Epithelial cell of esophagus (primary cell): Measurements from ENCODE around the gene AHCYL1.
A peak's percentile ranks its signal among the peaks of the same experiment; 100 is the strongest.

Experiments
- DNase-seq: peaks from one replicate; pipeline ENCODE4 v3.0.0; 2010; ENCODE audit warnings: low read depth
- H3K4me3 ChIP-seq: 2 replicates; pipeline ENCODE4 v1.5.1; 2011; ENCODE audit warnings: mild to moderate bottlenecking, low read length, control low read depth
- TF ChIP-seq, protein P1 (sequence below): IDR thresholded peaks from 2 replicates; pipeline ENCODE4 v1.5.1; 2011; ENCODE audit warnings: low read depth, mild to moderate bottlenecking, low read length, control low read depth, inconsistent platforms; ENCODE audit not compliant: insufficient read depth; ENCODE audit errors: missing control alignments

The AHCYL1 gene

GRCh38 chr1:109959974-109960744 is 24.4 kb upstream of the AHCYL1 start:
- no peak overlapping the region for H3K4me3 ChIP-seq
- TF ChIP-seq, protein P1, sequence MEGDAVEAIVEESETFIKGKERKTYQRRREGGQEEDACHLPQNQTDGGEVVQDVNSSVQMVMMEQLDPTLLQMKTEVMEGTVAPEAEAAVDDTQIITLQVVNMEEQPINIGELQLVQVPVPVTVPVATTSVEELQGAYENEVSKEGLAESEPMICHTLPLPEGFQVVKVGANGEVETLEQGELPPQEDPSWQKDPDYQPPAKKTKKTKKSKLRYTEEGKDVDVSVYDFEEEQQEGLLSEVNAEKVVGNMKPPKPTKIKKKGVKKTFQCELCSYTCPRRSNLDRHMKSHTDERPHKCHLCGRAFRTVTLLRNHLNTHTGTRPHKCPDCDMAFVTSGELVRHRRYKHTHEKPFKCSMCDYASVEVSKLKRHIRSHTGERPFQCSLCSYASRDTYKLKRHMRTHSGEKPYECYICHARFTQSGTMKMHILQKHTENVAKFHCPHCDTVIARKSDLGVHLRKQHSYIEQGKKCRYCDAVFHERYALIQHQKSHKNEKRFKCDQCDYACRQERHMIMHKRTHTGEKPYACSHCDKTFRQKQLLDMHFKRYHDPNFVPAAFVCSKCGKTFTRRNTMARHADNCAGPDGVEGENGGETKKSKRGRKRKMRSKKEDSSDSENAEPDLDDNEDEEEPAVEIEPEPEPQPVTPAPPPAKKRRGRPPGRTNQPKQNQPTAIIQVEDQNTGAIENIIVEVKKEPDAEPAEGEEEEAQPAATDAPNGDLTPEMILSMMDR, result no peak
- peak; percentile 52 for DNase-seq

DNA sequence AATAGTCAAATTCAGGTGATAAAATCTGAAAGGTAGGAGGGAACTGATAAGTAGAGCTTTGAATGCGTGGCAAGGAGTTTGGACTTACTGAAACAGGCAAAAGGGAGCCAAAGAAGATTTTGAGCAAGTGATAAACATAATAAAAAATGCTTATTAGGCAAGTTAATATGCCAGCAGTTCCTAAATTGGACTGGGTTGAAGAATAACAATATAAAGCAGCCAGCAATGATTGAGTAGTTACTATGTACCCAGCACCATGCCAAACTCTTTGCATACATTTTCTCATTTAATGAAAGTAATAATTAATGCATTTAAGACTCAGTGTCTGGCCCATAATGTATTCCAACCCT is 23.8 kb upstream of the AHCYL1 start:
- no peak for DNase-seq
- H3K4me3 ChIP-seq, result no peak overlapping the region
- TF ChIP-seq, protein P1, result no peak

DNA sequence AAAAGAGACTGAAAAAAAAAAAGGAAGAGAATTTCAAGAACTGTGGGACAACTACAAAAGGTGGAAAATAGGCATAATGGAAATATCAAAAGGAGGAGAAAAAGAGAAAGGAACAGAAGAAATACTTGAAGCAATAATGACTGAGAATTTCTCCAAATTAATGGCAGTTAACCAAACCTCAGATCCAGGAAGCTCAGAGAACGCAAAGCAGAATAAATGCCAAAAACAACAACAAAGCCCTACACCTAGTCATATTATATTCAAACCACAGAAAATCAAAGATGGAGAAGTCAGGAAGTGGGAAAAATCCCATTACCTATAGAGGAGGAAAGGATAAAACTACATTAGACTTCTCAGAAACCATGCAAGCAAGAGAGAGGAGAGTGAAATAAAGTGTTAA is 20.7 kb upstream of the AHCYL1 start:
- TF ChIP-seq, protein P1, result no peak
- DNase-seq, result peak; percentile 28
- no peak overlapping the region for H3K4me3 ChIP-seq

- DNase-seq, result peak; percentile 64
- H3K4me3 ChIP-seq, result no peak overlapping the region
- TF ChIP-seq, protein P1, result no peak
Measured at GRCh38 chr1:109969146-109969829, 15.3 kb upstream of the AHCYL1 start.

DNA sequence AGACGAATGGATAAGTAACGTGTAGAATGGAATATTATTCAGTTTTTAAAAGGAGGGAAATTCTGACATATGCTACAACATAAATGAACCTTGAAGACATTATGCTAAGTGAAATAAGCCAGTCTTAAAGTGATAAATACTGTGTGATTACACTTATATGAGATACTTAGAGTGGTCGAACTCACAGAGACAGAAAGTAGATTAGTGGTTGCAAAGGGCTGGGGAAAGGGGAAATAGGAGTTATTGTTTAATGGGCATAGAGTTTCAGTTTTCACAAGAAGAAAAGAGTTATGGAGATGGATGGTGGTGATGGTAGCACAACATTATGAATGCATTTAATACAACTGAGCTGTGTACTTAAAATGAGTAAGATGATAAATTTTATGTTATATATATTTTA is 14.7 kb upstream of the AHCYL1 start:
- H3K4me3 ChIP-seq, result no peak overlapping the region
- no peak for DNase-seq
- TF ChIP-seq, protein P1, result no peak

DNA sequence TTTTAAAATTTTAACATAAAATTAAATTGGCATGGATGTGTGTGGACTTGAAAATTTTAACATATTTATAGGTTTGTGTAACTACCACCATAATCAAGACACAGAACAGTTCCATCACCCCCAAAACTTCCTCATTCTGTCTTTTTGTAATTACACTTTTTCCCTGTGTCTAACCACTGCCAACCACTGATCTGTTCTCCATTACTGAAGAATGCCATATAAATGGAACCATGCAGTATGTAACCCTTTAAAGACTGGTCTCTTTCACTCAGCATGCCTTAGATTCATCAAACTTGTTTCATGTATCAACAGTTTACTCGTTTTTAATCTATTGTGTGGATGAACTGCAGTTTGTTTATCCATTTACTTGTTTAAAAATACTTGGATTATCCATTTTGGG is 13.0 kb upstream of the AHCYL1 start:
- TF ChIP-seq, protein P1, result no peak
- no peak for DNase-seq
- no peak overlapping the region for H3K4me3 ChIP-seq
